HG03045 (cell line): ENCODE data around the gene ROPN1B.
"Not testable (repeated sequence)": the region's sequence is repeated elsewhere in the genome, so short reads cannot be mapped to it uniquely, and the experiment has no call there.

Experiments
- ATAC-seq: cut with Tn5 transposase; IDR thresholded peaks from one replicate; pipeline ENCODE4 v1.9.1; 2021; ENCODE audit warnings: mild to moderate bottlenecking, moderate library complexity; ENCODE audit not compliant: unreplicated experiment

ROPN1B gene

GRCh38 chr3:125957674-125958510 is 11.1 kb upstream of the ROPN1B start:
- no peak for ATAC-seq

- no peak for ATAC-seq
Observed at GRCh38 chr3:125958511-125959316, 10.3 kb upstream of the ROPN1B start.

GRCh38 chr3:125959317-125960065 is 9.5 kb upstream of the ROPN1B start:
- ATAC-seq, result no peak

DNA sequence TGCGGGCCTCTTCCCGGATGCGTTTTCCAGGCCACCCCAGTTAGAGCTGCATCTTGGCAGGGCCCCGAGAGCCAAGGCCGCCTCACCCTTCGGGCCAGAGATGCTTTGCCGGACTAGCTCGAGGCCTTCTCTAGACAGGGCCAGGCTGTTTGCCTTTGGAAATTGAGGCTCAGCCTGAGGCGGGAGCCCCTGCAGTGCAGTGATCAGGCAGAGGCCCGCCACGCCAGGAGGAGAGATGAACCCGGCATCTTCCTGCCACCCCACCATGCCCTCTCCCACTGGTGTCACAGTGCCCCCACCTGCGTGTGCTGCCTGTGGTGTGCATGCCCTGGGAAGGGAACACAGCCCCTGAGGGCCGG is 8.9 kb upstream of the ROPN1B start:
- ATAC-seq, result no peak

DNA sequence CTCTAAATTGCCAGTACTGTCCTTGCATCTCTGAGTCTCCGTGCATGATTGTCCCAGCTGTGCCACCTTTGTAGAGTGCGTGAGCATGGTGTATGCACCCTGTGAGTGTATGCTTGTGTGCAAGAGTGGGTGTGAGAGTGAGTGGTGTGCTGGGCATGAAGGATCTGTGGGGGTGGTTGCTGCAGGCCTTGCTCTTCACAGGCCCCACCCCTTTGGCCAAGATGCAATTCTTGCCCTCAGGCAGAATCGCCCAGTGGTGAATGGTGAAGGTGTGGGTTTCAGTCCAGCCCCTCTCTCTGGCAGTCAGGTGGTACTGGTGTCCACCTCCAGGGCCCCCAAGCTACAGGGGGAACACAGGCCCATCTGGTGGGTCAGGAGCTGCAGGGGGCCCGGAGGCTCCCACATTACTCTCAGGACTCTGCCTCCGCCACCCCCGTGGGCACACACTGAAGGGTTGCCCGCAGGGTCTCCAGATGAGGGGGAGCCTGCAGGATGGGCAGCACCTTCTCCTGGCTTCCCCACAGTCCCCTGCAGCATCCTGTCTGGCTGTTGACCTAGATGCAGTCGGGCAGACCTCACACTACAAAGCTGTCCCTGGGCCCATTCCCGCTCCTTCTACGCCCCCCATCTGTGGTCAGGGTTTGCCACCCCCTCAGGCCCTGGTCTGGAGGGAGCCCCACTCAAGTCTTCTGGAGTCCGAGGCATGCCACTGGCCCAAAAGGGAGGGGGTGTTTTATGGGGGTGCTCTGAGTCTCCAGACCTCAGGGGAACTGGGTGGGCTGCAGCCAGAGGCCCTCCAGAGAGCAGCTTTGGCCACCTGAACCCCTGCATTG is 8.3 kb upstream of the ROPN1B start:
- no peak for ATAC-seq

GRCh38 chr3:125961289-125961589 is 7.7 kb upstream of the ROPN1B start:
- ATAC-seq, result no peak

DNA sequence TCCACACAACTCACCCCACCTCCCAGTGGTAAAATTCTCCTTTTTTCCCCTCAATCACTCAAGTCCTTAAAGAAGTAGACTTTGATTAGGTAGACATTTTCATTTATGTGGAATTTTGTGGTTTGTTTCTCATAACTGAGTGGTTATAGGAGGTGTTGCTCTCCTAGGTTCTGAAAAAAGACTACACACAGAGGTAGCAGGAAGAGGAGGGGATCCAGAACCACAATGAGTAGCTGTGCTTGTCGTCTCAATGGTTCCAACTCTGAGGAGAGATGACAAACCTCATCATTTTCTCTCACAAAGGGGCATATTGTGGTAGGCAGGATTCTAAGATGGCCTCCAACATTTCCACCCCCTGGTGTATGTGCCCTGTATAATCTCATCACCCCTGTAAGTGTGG is 5.1 kb upstream of the ROPN1B start:
- not testable (repeated sequence) for ATAC-seq

GRCh38 chr3:125965505-125965904 is 3.5 kb upstream of the ROPN1B start:
- ATAC-seq, result no peak

GRCh38 chr3:125967156-125967555 is 1.8 kb upstream of the ROPN1B start:
- ATAC-seq, result no peak

- ATAC-seq, result not testable (repeated sequence)
Observed at GRCh38 chr3:125968121-125968520, 857 bp upstream of the ROPN1B start.

- ATAC-seq, result not testable (repeated sequence)
Observed at GRCh38 chr3:125971997-125972944, 3.3 kb downstream of the ROPN1B start.

DNA sequence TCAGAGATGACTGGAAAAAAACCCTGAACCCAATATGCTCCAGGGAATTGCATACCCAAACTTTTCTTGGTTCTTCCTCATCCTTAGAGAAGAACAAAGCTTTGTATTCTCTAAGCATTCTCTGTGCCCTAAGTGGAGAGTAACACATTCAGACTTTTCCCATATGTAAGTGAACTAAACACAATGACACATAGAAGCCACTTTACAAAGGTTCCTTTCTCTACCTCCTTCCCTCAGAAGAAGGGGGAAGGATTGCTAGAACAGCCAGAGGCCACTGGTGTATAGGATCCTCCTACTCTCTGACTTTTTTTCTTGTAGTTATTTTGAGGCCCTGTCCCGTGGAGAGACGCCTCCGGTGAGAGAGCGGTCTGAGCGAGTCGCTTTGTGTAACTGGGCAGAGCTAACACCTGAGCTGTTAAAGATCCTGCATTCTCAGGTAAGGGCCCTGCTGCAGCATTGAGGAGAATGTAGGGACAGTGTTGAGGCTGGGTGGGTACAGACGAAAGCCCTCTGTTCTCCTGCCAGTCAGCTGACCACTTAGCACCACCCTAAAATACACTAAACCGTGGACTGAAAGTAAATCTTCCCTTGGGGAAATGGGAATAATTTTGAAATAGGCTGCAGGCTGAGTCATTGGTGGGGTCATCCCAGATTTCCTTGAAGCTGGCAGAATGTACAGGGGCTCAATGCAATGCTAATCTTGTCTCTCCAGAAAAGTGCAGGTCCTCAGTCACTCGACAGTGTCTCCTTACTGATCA is 6.4 kb downstream of the ROPN1B start:
- not testable (repeated sequence) for ATAC-seq

DNA sequence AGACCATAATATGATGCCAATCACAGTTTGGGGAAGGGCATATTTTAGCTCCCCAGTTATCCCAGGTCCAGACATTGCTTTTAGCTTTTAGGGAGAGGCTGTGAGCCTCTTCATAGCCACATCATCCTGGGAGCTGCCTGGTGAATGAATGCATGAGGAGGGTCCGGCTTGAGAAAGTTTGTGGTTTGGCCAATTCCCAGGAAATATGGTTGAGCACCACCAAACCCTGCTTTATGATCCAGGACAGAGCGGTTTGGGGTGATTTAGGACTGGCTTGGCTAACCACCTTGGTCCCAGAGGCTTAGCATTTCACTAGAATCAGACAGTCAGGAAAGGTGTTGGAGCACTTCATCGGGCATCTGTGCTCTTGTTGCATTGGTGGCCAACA is 7.0 kb downstream of the ROPN1B start:
- ATAC-seq, result not testable (repeated sequence)

GRCh38 chr3:125977104-125977503 is 8.1 kb downstream of the ROPN1B start:
- not testable (repeated sequence) for ATAC-seq

- ATAC-seq, result not testable (repeated sequence)
Observed at GRCh38 chr3:125984951-125985350, 16.0 kb downstream of the ROPN1B start.

- no peak for ATAC-seq
Observed at GRCh38 chr3:125990253-125990970, 21.4 kb downstream of the ROPN1B start.

DNA sequence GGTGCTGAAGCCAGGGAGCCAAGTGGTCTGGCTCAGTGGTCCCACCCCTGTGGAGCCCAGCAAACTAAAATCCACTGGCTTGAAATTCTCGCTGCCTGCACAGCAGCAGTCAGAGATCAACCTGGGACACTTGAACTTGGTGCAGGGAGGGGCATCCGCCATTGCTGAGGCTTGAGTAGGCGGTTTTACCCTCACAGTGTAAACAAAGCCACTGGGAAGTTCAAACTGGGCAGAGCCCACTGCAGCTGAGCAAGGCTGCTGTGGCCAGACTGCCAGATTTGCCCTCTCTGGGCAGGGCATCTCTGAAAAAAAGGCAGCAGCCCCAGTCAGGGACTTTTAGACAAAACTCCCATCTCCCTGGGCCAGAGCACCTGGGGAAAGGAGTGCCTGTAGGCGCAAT is 27.8 kb downstream of the ROPN1B start:
- not testable (repeated sequence) for ATAC-seq

GRCh38 chr3:126002189-126002588 is 33.2 kb downstream of the ROPN1B start:
- ATAC-seq, result no peak
